Keratinocyte (primary cell): Measurements from ENCODE around the gene RABL6. TPM values are rescaled to one million over a fixed set of nuclear protein-coding genes. Genes with fewer than 3 reads are reported as not detected.
"Not testable (repeated sequence)": the region's sequence is repeated elsewhere in the genome, so short reads cannot be mapped to it uniquely, and the experiment has no call there.

Source experiments
- DNase-seq: peaks from one replicate; pipeline ENCODE4 v3.0.0-alpha.2; 2011; ENCODE audit warnings: low read depth, missing footprints, low spot score
- FAIRE-seq: peaks from 2 replicates; lab custom pipeline; 2011; peaks lifted over from hg19 to GRCh38; lab: Jason Lieb, UNC
- H2AFZ ChIP-seq: 2 replicates; pipeline ENCODE4 v1.6.0; 2012; ENCODE audit warnings: low read length, control low read depth, inconsistent platforms; ENCODE audit not compliant: control insufficient read depth
- H3K27ac ChIP-seq: 2 replicates; pipeline ENCODE4 v1.5.1; 2011; ENCODE audit warnings: low read length; ENCODE audit not compliant: control insufficient read depth, insufficient read depth
- H3K27me3 ChIP-seq: 3 replicates; pipeline ENCODE4 v1.6.0; 2011; ENCODE audit warnings: low read length; ENCODE audit not compliant: control insufficient read depth, insufficient read depth; ENCODE audit errors: extremely low read depth
- H3K36me3 ChIP-seq, 2 experiments: 2 replicates in 1 of 2; 3 replicates in 1 of 2; pipeline ENCODE4 v1.5.1; 2011; ENCODE audit warnings: low read length in 2 of 2, mild to moderate bottlenecking in 1 of 2; ENCODE audit not compliant: control insufficient read depth in 2 of 2, insufficient read depth in 2 of 2; ENCODE audit errors: extremely low read depth in 1 of 2
- H3K4me1 ChIP-seq: 3 replicates; pipeline ENCODE4 v1.5.1; 2011; ENCODE audit warnings: low read length; ENCODE audit not compliant: control insufficient read depth, insufficient read depth; ENCODE audit errors: extremely low read depth
- H3K4me2 ChIP-seq: 3 replicates; pipeline ENCODE4 v1.6.0; 2011; ENCODE audit warnings: low read depth, low read length; ENCODE audit not compliant: control insufficient read depth, insufficient read depth; ENCODE audit errors: extremely low read depth
- H3K4me3 ChIP-seq, 3 experiments: fragments of 200-600 bp in 1 of 3; sonication (generic) in 1 of 3; 2 replicates in 2 of 3; 3 replicates in 1 of 3; pipeline ENCODE4 v1.5.1; 2011 to 2016; ENCODE audit warnings: low read length in 3 of 3, mild to moderate bottlenecking in 3 of 3, control low read depth in 2 of 3, inconsistent platforms in 1 of 3, low read depth in 1 of 3, mixed read lengths in 1 of 3, mixed run types in 1 of 3, moderate library complexity in 1 of 3; ENCODE audit not compliant: control insufficient read depth in 2 of 3, insufficient read depth in 2 of 3; ENCODE audit errors: extremely low read depth in 1 of 3
- H3K79me2 ChIP-seq: 2 replicates; pipeline ENCODE4 v1.6.0; 2012; ENCODE audit warnings: low read length; ENCODE audit not compliant: control insufficient read depth, insufficient read depth
- H3K9ac ChIP-seq: 3 replicates; pipeline ENCODE4 v1.6.0; 2011; ENCODE audit warnings: low read length; ENCODE audit not compliant: control insufficient read depth, insufficient read depth; ENCODE audit errors: extremely low read depth
- H3K9me1 ChIP-seq: 3 replicates; pipeline ENCODE4 v1.6.0; 2011; ENCODE audit warnings: low read length; ENCODE audit not compliant: control insufficient read depth, insufficient read depth; ENCODE audit errors: extremely low read depth
- H3K9me3 ChIP-seq: 2 replicates; pipeline ENCODE4 v1.5.1; 2012; ENCODE audit warnings: low read depth, low read length; ENCODE audit not compliant: control insufficient read depth
- H4K20me1 ChIP-seq: 3 replicates; pipeline ENCODE4 v1.6.0; 2011; ENCODE audit warnings: low read length; ENCODE audit not compliant: control insufficient read depth, insufficient read depth; ENCODE audit errors: extremely low read depth
- EZH2 ChIP-seq: IDR thresholded peaks from one replicate; pipeline ENCODE4 v1.6.1; 2012; ENCODE audit warnings: inconsistent platforms, mild to moderate bottlenecking, low read length, moderate library complexity
- dilution Hi-C: fragments of 300-500 bp; cut with MboI; formaldehyde crosslinking; loops from one replicate; pipeline ENCODE4 v1.7.0; 2020; ENCODE audit warnings: low sequenced_read_pairs; ENCODE audit not compliant: extremely low pct_ligation_motif_present
- polyA plus RNA-seq, 5 experiments: library from polyadenylated mRNA; depleted of rRNA in 3 of 5; stranded (reverse) in 3 of 5; stranded (forward) in 1 of 5; unstranded in 1 of 5; fragments of >200 nt; gene quantifications; 1 replicate in 1 of 5; 2 replicates in 3 of 5; 3 replicates in 1 of 5; pipeline versions ENCODE4 v1.2.1 to v1.2.3, GENCODE V29; 2011 to 2012; ENCODE audit warnings: missing spikeins in 2 of 5, low read depth in 1 of 5, low replicate concordance in 1 of 5
- TF ChIP-seq, protein P1 (sequence below), 3 experiments: IDR thresholded peaks in 1 of 3; conservative IDR thresholded peaks in 1 of 3; optimal IDR thresholded peaks in 1 of 3; 2 replicates in 2 of 3; 3 replicates in 1 of 3; pipeline versions ENCODE3 to v1.5.1; 2011; ENCODE audit warnings: low read length in 3 of 3, mild to moderate bottlenecking in 3 of 3, moderate library complexity in 2 of 3, control low read depth in 1 of 3, inconsistent platforms in 1 of 3; ENCODE audit not compliant: insufficient read depth in 2 of 3; ENCODE audit errors: extremely low read depth in 1 of 3

The RABL6 gene
- polyA plus RNA-seq, 1 donor (not counting 4 experiments of a cell fraction or from before 2014, with no cell fraction given) = 46.3 TPM

DNA sequence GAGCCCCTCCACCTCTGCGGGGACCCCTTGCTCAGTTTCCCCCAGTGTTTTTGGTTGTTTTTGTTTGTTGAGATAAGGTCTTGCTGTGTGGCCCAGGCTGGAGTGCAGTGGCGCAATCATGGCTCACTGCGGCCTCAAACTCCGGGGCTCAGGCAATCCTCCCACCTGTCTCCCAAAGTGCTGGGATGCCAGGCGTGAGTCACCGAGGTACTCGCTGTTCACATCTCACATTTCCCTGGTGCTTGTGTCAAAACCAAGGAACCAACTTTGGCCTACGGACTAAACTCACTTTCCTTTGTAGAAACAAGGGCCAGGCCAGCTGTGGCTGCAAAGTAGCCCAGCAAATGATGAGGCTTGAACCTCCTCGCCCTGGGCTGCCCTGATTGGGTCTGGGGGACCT lies 24.8 kb downstream of the RABL6 start:
- Histone ChIP-seq H3K27me3 (no peaks in the 10 kb centered on the region), H3K9me3 (no peaks in the 10 kb centered on the region), H3K4me1 (no peaks in the 10 kb centered on the region), H3K79me2 (no peaks in the 10 kb centered on the region), H3K36me3 (peaks cover 13 to 29% of the 10 kb centered on the region in 2 experiments), H3K9me1 (no peaks in the 10 kb centered on the region), H3K4me2 (no peak overlapping the region), H4K20me1 (no peaks in the 10 kb centered on the region), H3K9ac (no peak overlapping the region), H2AFZ (no peak overlapping the region), H3K4me3 (no peak overlapping the region), H3K27ac (no peak overlapping the region)
- FAIRE-seq (no peak), DNase-seq (no peak)
- no peak for TF ChIP-seq EZH2
- TF ChIP-seq, protein P1, sequence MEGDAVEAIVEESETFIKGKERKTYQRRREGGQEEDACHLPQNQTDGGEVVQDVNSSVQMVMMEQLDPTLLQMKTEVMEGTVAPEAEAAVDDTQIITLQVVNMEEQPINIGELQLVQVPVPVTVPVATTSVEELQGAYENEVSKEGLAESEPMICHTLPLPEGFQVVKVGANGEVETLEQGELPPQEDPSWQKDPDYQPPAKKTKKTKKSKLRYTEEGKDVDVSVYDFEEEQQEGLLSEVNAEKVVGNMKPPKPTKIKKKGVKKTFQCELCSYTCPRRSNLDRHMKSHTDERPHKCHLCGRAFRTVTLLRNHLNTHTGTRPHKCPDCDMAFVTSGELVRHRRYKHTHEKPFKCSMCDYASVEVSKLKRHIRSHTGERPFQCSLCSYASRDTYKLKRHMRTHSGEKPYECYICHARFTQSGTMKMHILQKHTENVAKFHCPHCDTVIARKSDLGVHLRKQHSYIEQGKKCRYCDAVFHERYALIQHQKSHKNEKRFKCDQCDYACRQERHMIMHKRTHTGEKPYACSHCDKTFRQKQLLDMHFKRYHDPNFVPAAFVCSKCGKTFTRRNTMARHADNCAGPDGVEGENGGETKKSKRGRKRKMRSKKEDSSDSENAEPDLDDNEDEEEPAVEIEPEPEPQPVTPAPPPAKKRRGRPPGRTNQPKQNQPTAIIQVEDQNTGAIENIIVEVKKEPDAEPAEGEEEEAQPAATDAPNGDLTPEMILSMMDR (optimal IDR thresholded peaks at IDR 0.05 in 1 of 3, IDR thresholded peaks at IDR 0.05 in 1 of 3, conservative IDR thresholded peaks at IDR 0.05 in 1 of 3; ENCODE audit: extremely low read depth in 1 of 3, insufficient read depth in 2 of 3, low read length in 3 of 3) = no peak
- dilution Hi-C loops = no loop called here

DNA sequence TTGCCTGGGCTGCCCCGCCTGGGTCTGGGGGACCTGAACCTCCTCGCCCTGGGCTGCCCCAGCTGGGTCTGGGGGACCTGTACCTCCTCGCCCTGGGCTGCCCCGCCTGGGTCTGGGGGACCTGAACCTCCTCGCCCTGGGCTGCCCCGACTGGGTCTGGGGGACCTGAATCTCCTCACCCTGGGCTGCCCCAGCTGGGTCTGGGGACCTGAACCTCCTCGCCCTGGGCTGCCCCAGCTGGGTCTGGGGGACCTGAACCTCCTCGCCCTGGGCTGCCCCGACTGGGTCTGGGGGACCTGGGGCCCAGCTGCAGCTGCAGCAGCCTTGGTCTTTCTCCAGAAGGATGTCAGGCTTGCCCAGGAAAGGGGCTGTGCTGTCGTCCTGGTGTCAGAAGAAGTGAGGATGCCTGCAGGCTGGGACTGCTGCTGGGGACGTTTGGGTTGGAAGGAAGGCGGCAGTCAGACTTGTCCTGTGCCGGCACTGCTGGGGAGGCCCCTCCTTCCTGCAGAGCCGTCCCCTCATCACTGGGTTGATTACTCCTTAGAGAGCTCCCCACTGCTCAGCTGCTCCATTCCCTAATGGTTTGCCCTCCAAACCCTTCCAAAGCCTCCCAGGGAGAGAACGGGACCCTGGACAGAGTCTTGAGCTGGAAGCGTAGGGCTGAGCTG lies 25.8 kb downstream of the RABL6 start:
- H2AFZ ChIP-seq, FAIRE-seq, H3K4me3 ChIP-seq, H3K4me1 ChIP-seq, H3K4me2 ChIP-seq, H3K9me3 ChIP-seq, DNase-seq, H3K27ac ChIP-seq, H3K27me3 ChIP-seq, H3K79me2 ChIP-seq, H3K9ac ChIP-seq, H4K20me1 ChIP-seq, H3K9me1 ChIP-seq, dilution Hi-C loops: not testable (repeated sequence)
- H3K36me3 ChIP-seq = peaks cover 5 to 26% of the 10 kb centered on the region in 2 experiments
